Activated naive CD4-positive, alpha-beta T cell treated with anti-CD3 and anti-CD28 coated beads, Interleukin-2, amount 50 U/mL, for 16 hours (primary cell): ENCODE data around the gene GP2.

Source experiments
- DNase-seq: peaks from one replicate; pipeline ENCODE4 v3.0.0-alpha.2; 2020

GP2 gene

GRCh38 chr16:20302389-20302788 lies 24.9 kb downstream of the GP2 start:
- no peak for DNase-seq

DNA sequence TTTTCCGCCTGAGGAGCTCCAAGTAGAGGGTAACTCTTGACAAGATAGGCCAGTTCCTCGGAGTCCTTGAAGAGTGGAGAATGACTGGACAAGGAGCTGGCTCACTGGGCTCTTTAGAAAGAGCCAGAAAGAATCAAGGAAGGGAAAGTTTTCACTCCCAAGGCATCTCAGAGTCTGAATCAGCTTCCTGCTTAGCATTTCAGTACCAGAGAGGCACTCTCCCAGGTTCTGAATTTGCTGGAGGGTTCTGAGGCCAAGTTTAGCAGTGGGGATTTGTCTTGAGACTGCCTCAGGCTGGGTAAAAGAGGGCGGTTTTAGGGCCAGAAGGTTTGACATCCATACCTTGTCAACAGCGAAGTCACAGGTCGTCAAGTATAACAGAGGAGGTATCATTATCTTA lies 25.5 kb downstream of the GP2 start:
- DNase-seq, result no peak

GRCh38 chr16:20300312-20301097 lies 26.8 kb downstream of the GP2 start:
- no peak for DNase-seq

GRCh38 chr16:20298452-20298851 lies 28.9 kb downstream of the GP2 start:
- no peak for DNase-seq

DNA sequence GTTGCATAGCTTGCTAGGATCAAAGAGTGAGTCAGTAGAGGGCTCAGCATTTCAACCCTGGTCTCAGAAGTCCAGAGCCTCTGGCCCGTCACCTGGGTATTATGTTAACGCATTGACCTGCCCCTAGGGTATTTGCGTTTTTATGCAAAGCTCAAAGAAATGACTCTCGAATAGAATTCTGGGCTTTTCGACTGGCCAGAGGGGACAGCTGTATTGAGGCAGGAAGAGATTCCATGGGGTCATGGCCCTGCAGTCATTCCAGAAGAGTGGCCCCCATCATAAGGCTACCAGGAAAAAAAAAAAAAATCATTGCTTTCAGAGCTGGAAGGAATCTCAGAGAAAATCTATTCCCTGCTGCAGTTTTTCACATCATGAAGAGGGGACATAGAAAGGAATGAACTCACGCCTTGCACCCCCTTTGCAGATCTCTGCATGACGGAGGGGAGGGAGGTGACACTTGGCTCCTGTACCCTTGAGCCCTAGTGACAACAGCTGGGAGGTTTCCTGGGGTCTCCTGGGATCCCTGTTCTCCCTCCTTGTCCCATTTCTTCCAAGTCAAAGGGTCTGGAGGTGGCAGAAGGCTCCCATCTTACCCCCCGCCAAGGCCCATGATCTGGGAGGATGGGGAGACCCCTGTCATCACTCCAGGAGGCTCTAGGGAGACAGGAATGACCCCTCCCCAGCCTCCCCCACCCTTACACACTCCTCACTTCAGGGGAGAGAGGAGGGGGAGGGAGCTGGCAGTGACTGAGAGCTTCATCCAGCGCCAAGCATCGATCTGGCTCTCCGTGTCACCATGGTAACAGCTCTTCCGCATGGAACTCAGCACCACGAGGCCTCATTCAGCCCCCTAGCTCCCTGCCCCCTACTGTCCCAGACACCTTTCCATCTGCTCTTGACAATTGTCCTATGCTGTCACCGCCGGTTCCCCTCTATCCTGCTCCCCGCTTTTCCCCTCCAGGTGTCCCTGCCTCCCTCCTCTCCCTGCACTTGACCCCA lies 35.8 kb downstream of the GP2 start:
- no peak for DNase-seq

GRCh38 chr16:20289571-20289970 lies 37.7 kb downstream of the GP2 start:
- DNase-seq, result no peak

- DNase-seq, result no peak
Measured at GRCh38 chr16:20285993-20286499, 41.3 kb downstream of the GP2 start.

- no peak for DNase-seq
Measured at GRCh38 chr16:20280259-20280658, 47.1 kb downstream of the GP2 start.

DNA sequence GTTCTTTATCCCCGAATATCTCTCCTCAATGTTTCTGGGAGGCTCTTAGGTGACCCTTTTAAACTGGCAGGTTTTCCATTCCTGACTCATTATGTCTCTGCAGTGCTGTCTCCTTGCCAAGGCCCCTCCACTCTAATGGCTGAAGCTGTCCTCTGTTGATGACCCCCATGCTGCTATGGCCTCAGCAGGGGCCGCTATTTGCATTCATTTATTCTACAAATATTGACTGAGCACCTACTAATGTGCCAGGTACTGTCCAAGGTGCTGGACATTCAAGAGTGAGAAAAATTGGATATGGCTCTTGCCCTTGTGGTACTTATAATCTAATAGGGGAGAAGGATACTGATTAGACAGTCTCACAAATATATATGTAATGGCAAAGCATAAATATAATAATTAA lies 55.4 kb downstream of the GP2 start:
- DNase-seq, result no peak

DNA sequence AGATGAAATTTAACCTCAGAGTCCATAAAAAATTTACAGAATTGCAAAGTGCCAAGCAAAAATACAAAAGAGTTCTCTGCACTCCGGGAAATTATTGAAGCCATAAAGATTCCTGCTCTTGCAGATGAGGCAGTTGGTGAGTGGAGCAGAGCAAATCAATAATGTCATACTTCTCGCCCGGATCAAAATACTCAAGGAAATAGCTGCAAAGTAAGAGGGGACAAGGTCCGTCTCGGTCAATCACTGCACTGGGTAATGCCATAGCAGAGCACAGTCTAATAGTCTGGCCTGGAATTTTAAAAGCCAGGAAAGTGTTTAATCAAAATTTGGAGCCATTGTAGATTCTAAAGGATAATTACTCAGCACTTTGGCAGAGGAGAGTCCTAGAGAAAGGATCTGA lies 58.9 kb downstream of the GP2 start:
- no peak for DNase-seq

DNA sequence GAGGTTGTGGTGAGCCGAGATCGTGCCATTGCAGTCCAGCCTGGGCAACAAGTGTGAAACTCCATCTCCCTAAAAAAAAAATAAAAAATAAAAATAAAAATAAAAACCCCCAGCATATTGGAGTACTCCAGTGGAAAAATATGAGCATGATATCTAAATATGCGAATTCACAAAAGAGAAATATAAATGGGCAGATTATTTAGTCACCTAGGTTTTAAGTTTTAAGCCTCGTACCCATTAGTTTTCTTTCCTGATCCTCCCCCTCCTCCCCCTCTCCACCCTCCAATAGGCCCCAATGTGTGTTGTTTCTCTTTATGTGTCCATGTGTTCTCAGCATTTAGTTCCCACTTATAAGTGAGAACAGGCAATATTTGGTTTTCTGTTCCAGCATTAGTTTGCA lies 62.3 kb downstream of the GP2 start:
- no peak for DNase-seq

- no peak for DNase-seq
Measured at GRCh38 chr16:20263138-20263855, 64.0 kb downstream of the GP2 start.

DNA sequence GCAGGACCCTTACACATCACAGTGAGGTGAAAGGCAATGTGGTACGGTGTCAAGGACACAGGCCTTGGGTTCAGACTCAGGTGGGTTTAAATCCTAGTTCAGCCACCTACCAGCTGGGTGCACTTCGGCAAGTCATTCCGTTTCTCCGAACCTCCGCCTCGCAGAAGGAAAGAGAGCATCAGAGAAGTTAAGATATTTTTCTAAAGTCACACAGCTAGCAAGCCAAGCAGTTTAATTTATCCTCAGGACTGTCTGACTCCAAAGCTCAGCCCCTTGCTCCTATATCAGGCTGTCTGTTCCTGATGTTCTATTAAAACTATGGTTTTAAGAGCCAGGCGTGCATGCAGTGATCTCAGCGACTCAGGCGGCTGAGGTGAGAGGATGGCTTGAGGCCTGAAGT lies 65.1 kb downstream of the GP2 start:
- no peak for DNase-seq

DNA sequence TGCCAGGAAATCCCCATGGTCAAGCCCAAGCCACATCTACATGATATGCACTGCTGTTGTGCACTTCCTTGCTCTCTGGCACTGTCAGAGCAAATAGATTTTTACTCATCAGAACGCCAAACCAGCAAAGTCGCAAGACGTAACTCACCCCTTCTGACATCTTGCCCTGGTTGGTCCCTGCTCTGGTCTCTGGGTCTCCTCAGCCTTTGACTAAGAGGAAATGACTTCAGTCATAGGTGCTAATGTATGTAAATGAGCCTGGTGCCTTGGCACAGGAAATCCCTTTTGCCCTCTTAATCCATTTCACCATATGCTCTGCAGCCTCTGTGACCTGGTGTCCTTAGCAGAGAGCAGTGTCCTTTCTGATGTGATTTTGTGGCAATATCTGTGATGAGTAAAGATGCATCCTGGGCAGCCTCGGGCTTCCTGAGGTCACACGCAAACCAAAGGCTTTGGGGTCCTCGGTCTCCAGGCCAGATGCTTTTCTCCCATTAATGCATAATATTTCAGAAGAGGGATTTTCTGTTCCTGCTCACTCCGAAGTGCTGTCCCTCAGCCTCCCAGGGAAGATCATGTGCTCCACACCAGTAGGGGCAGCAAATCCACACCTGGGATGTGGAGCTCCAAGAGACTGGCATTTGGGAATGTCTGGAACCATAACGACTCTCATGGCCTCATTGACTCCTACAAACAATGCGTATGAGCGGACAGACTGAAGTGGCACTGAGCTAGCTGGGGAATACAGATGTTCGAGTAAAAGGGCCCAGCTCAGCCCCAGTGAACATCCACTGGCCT lies 66.9 kb downstream of the GP2 start:
- no peak for DNase-seq
